ENCODE data around the gene CTNNAL1.

GRCh38 chr9:109017061-109017460 lies 3.8 kb upstream of the CTNNAL1 start:
- no peak for TF ChIP-seq POLR2A (IDR thresholded peaks at IDR 0.05)
- TF ChIP-seq, protein P1, sequence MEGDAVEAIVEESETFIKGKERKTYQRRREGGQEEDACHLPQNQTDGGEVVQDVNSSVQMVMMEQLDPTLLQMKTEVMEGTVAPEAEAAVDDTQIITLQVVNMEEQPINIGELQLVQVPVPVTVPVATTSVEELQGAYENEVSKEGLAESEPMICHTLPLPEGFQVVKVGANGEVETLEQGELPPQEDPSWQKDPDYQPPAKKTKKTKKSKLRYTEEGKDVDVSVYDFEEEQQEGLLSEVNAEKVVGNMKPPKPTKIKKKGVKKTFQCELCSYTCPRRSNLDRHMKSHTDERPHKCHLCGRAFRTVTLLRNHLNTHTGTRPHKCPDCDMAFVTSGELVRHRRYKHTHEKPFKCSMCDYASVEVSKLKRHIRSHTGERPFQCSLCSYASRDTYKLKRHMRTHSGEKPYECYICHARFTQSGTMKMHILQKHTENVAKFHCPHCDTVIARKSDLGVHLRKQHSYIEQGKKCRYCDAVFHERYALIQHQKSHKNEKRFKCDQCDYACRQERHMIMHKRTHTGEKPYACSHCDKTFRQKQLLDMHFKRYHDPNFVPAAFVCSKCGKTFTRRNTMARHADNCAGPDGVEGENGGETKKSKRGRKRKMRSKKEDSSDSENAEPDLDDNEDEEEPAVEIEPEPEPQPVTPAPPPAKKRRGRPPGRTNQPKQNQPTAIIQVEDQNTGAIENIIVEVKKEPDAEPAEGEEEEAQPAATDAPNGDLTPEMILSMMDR (IDR thresholded peaks at IDR 0.05 in 4 of 5, conservative IDR thresholded peaks at IDR 0.05 in 1 of 5): no peak

All from gastrocnemius medialis (tissue), 4 donors.